ENCODE measurements around the gene TBCD.

The TBCD gene

GRCh38 chr17:82789806-82790205 lies 37.9 kb downstream of the TBCD start:
- H3K4me3 ChIP-seq (ENCODE audit: low read depth, low read length) = no peak overlapping the region

DNA sequence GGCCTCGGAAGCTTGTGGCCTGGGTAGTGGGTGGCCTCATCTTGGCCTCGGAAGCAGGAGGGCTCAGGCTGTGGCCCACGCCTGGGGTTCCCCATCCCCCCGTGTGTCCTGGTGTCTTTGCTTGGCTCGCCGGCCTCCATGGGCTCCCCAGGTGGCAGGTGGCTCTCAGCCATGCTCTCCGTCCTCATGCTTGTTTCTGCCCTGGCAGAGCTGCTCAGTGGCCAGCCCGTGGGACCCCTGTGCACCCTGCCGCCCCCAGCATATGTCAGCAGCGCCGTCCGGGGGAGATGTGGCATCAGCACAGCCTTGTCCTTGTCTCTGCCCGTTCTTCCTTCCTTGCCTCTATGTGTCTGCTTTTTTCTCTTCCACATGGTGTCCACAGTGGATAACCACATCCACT lies 38.5 kb downstream of the TBCD start:
- H3K4me3 ChIP-seq (ENCODE audit: low read depth, low read length) = no peak overlapping the region

GRCh38 chr17:82791532-82791931 lies 39.7 kb downstream of the TBCD start:
- no peak overlapping the region for H3K4me3 ChIP-seq (ENCODE audit: low read depth, low read length)

DNA sequence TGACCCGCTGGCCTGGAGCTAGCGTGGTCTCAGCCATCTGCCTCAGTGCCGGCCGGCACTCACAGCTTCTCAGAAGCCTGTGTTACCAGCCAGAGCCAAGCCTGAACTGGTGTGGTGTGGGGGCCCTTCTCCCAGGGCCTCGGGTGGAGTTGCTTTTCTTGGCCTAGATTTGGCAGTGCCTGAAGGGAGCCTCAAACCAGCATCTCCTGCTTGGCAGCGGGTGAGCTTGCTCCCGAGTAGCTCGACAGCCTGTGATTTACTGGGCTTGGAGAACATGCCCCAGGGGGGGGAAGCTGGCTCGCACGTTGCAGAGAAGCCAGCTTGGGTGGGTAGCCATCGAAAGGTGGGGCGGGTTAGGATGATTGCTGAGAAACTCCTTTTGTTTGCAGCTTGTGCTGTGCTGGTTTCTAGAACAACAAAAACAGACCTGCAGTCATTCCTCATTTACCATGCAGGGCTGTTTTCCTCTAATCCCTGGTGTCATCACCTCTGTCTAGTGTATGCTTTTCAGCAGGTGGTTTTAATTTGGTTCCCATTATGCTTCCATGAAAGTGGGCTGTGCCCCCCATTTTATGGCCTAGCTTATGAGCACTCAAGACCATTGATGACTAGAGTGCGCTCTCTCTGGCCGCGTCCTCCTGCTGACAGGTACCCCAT lies 42.2 kb downstream of the TBCD start:
- H3K4me3 ChIP-seq (ENCODE audit: low read depth, low read length) = no peak overlapping the region

DNA sequence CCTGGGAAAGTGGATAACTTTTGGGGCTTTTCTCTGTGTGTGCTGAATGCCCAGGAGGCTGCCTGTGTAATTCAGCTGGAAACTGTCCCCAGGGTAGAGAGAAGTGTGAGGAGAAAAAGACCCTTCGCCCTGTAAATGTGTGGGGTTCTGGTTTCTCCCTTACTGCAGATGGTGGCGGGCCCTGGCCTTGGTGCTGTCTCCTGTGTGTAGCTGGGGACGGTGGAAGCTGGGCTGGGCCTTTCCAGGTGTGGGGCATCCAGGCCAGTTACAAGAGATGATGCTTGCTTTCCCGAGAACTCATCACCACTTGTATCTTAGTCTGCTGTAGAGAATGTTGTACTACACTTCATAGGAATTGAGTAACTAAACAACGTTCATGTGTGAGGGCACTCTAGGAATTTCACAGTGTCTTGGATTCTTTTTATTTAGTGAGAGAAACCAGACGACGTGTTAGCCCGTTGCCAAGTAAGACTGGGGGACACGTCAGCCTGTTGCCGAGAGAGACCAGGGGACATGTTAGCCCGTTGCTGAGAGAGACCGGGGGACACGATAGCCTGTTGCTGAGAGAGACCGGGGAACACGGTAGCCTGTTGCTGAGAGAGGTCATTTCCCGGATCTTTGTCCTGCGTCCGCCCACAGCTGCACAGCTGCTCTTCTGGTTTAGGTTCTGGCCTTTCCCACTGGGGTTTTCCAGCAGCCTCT lies 43.1 kb downstream of the TBCD start:
- H3K4me3 ChIP-seq (ENCODE audit: low read depth, low read length) = no peak overlapping the region

- H3K4me3 ChIP-seq (ENCODE audit: low read depth, low read length) = no peak overlapping the region
Observed at GRCh38 chr17:82795615-82796014, 43.8 kb downstream of the TBCD start.

- no peak overlapping the region for H3K4me3 ChIP-seq (ENCODE audit: low read depth, low read length)
Observed at GRCh38 chr17:82797061-82797460, 45.2 kb downstream of the TBCD start.

- no peak overlapping the region for H3K4me3 ChIP-seq (ENCODE audit: low read depth, low read length)
Observed at GRCh38 chr17:82798752-82799151, 46.9 kb downstream of the TBCD start.

- no peak overlapping the region for H3K4me3 ChIP-seq (ENCODE audit: low read depth, low read length)
Observed at GRCh38 chr17:82799591-82799990, 47.7 kb downstream of the TBCD start.

DNA sequence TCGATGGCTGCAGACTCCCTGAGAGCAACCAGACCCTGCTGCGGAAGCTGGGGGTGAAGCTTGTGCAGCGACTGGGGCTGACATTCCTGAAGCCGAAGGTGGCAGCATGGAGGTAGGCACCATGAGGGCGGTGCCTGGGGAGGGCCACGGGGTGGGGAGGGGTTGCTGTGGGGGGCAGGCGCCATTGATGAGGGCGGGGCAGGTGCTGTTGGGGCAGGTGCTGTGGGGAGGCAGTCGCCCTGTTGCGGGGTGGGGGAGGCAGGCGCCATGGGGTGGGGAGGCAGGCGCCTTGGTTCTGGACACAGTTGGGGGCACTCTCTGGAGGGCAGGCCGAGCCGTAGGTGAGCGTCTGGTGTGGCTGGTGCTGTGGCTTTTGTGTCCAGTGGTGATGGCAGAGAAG lies 49.0 kb downstream of the TBCD start:
- no peak overlapping the region for H3K4me3 ChIP-seq (ENCODE audit: low read depth, low read length)

DNA sequence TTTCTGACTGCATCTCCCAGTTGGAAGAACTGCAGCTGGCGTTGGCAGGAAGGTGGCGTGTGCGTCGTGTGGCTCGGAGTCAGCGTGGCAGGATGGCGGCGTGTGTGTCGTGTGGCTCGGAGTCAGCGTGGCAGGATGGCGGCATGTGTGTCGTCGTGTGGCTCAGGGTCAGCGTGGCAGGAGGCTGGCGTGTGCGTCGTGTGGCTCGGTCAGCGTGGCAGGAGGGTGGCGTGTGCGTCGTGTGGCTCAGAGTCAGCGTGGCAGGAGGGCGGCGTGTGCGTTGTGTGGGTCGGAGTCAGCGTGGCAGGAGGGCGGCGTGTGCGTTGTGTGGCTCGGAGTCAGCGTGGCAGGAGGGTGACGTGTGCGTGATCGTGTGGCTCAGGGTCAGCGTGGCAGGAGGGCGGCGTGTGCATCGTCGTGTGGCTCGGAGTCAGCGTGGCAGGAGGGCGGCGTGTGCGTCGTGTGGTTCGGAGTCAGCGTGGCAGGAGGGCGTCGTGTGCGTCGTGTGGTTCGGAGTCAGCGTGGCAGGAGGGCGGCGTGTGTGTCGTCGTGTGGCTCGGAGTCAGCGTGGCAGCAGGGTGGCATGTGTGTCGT lies 49.6 kb downstream of the TBCD start:
- H3K4me3 ChIP-seq (ENCODE audit: low read depth, low read length) = no peak overlapping the region

DNA sequence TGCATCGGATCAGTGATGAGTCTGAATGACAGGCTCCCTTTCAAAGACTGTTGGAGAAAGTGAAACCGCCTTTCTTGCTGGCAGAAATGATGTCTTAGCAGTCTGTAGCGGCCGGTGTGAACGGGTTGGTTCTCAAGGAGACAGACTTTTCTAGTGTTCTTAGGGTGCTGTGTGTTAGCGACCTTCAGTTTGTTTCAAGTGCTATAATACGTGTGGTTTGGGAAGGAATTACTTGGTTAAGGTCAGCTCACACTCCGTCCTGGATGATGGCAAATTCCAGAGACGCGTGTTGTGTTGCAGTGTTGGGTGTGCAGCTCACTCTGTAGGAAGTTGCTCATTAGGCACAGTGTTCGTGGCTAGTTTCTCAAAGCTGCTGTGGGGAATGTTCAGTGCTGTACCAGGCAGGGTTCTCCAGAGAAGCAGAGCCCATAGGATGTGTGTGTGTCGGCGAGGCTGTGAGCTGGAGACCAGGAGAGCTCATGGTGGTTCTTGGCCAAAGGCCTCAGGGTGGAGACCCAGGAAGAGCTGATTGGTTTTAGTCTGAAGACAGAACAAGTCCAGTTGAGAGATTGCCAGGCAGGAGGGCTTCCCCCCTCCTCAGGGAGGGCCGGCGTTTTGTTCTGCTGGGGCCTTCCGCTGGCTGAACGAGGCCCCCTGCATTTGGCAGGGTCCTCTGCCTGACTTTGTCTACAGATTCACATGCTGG lies 50.4 kb downstream of the TBCD start:
- H3K4me3 ChIP-seq (ENCODE audit: low read depth, low read length) = no peak overlapping the region

DNA sequence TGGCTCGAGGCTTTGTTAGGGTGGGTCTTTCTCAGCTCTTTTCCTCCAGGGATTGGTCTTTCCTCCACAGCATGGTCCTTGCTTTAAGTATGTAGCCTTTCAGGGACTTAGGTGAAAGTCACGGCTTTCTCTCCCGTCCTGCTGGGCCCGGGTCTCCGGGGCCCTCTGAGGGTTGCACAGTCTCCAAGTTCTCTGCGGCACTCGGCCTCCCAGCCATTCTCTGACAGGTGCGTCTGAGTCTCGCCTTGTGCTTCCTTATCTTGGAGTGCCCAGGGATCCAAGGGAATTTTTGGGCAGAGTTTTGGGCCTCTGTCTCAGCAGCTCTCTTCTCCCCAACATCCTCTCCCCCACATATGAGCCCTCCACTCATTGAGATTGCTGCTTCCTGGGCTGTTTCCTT lies 51.3 kb downstream of the TBCD start:
- H3K4me3 ChIP-seq (ENCODE audit: low read depth, low read length) = no peak overlapping the region

- H3K4me3 ChIP-seq (ENCODE audit: low read depth, low read length) = no peak overlapping the region
Observed at GRCh38 chr17:82803606-82804005, 51.7 kb downstream of the TBCD start.

- no peak overlapping the region for H3K4me3 ChIP-seq (ENCODE audit: low read depth, low read length)
Observed at GRCh38 chr17:82804442-82805191, 52.8 kb downstream of the TBCD start.

- H3K4me3 ChIP-seq (ENCODE audit: low read depth, low read length) = no peak overlapping the region
Observed at GRCh38 chr17:82805254-82805653, 53.4 kb downstream of the TBCD start.

DNA sequence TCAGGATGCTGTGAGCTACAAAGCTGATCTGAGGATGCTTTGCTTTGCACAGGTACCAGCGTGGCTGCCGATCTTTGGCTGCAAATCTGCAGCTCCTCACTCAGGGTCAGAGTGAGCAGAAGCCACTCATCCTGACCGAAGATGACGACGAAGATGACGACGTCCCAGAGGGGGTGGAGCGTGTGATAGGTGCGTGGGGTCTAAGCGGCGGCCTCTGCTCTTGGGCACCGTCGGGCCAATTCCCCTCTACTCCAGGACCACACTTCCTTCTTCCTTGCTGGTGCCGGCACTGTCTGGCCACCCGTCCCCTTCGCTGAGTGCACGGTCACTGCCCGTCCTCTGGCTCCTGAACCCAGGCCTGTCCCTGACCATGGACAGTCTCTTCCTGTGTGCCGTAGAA lies 54.0 kb downstream of the TBCD start:
- H3K4me3 ChIP-seq (ENCODE audit: low read depth, low read length) = no peak overlapping the region

DNA sequence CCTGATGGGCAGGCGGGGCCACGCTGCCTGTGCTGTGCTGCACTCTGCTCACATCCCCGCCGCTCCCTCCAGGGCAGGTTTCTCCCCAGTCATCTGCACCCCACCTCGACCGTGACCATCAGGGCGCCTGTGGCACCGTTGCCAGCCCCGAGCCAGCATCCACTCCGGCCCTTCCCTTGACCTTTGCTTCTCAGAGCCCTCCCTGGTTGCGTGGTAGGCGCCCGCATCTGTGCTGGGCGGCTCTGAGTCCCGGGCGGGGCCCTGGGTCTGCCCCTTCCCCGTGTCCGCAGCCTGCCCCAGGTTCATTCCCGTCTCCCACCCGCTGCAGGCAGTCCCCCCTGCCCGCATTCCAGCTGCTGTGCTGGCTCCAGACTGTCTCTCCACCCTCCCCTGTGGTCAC lies 54.8 kb downstream of the TBCD start:
- H3K4me3 ChIP-seq (ENCODE audit: low read depth, low read length) = no peak overlapping the region

DNA sequence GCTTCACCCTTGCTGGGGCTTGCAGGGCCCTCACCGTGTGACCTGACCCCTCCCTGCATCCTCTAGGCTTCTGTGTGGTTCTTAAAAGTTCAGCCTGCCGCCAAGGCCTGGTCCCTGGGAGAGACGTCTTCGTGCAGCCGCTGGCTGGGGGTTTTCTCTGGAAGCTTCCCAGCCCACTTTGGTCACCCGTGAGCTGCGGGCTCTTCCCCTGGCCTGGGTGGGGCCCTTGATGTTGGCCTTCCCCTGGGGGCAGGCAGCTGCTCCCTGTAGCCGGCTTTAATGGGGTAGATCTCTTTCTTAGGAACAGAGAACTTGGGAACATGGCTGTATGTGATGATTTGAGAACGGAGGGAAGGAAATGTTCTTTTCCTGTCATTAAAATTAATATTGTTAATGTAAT lies 55.2 kb downstream of the TBCD start:
- no peak overlapping the region for H3K4me3 ChIP-seq (ENCODE audit: low read depth, low read length)

DNA sequence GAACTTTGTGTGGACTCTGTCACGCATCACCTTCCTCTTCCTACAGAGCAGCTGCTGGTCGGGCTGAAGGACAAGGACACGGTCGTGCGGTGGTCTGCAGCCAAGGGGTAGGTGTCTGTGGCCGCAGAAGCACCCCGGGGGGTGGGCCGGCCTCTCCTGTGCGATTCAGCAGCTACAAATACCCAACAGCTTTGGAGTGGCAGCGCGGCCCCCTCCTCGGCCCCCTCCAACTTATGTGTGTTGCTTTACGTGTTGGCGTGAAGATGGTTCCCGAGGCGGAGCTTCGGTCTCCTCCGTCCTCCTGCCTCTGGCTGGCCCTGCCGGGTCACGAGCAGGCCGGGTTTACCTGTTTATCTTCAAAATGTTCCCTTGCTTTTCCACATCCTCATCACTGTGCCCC lies 55.7 kb downstream of the TBCD start:
- no peak overlapping the region for H3K4me3 ChIP-seq (ENCODE audit: low read depth, low read length)

DNA sequence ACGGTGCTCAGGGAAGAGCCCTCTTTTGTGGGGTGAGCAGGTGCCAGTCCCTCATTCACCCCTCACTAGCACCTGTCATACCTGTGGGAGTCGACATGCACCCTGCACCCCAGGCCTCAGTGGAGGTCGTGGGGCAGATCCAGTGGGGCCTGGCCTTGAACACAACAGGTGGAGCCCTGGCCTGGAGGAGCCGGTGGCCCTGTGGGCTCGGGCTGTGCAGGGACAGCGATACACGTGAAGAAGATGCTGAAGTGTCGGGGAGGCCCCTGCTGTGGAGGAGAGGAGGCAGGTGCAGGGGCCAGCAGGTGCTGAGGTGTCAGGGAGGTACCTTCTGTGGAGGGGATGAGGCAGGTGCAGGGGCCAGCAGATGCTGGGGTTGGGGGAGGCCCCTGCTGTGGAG lies 56.1 kb downstream of the TBCD start:
- no peak overlapping the region for H3K4me3 ChIP-seq (ENCODE audit: low read depth, low read length)
